K562 (cell line): Measurements from ENCODE around the gene WDR91. TPM values are rescaled to one million over a fixed set of nuclear protein-coding genes. Genes with fewer than 3 reads are reported as not detected.
A peak's percentile ranks its signal among the peaks of the same experiment; 100 is the strongest.

Source experiments
- ATAC-seq: fragments of 200-7000 bp; cut with Tn5 transposase; 3 replicates; pipeline ENCODE4 v1.9.1; 2020; ENCODE audit warnings: moderate library complexity
- BruUV-seq: library from RNA; stranded (reverse); fragments of 400-500 nt; replicated peaks from 2 replicates; lab custom pipeline; 2021; lab: Mats Ljungman, UMichigan
- CTCF ChIA-PET: fragments of 300-600 bp; formaldehyde crosslinking; extraction: SDS; loops from one replicate; lab custom pipeline; 2021; ENCODE audit warnings: low intra/inter-chr PET ratio; lab: Yijun Ruan, JAX
- POLR2A ChIA-PET: fragments of 300-600, 350-650 bp; sonication (Branson Sonifier 250); formaldehyde crosslinking; extraction: SDS; loops from one replicate; lab custom pipeline; 2021; ENCODE audit warnings: antibody characterized with exemption, inconsistent platforms; lab: Yijun Ruan, JAX
- DNase-seq, 4 experiments: peaks; one replicate each; pipeline versions ENCODE4 v3.0.0 to v3.0.0-alpha.2; 2011 to 2018; ENCODE audit warnings: low spot score in 3 of 4, mixed read lengths in 3 of 4; ENCODE audit errors: extremely low read depth in 1 of 4
- FAIRE-seq: peaks from 2 replicates; lab custom pipeline; 2011; peaks lifted over from hg19 to GRCh38; lab: Jason Lieb, UNC
- H2AFZ ChIP-seq: 2 replicates; pipeline ENCODE4 v1.6.0; 2011; ENCODE audit warnings: low read depth, low read length, control low read depth, inconsistent platforms
- H3K27ac ChIP-seq: fragments of 200-600 bp; 3 replicates; pipeline ENCODE4 v1.8.0; 2011; ENCODE audit warnings: low read depth, mild to moderate bottlenecking, control low read depth, inconsistent platforms, low read length, moderate library complexity, mixed read lengths; ENCODE audit errors: extremely low read depth
- H3K27me3 ChIP-seq, 2 experiments: fragments of 300-600 bp in 1 of 2; 2 replicates in 1 of 2; 3 replicates in 1 of 2; pipeline versions ENCODE4 v1.6.0 to v1.8.0; 2011; ENCODE audit warnings: inconsistent platforms in 2 of 2, low read length in 2 of 2, mild to moderate bottlenecking in 1 of 2, mixed read lengths in 1 of 2, moderate library complexity in 1 of 2; ENCODE audit not compliant: control insufficient read depth in 2 of 2, insufficient read depth in 2 of 2
- H3K36me3 ChIP-seq: fragments of 300-600 bp; 3 replicates; pipeline ENCODE4 v1.8.0; 2011; ENCODE audit warnings: mild to moderate bottlenecking, low read length, inconsistent platforms; ENCODE audit not compliant: control insufficient read depth, insufficient read depth
- H3K4me1 ChIP-seq, 2 experiments: fragments of 200-600 bp in 1 of 2; replicated peaks in 1 of 2; 2 replicates in 1 of 2; 3 replicates in 1 of 2; pipeline versions ENCODE4 v1.5.1 to v1.8.0; 2011; ENCODE audit warnings: inconsistent platforms in 2 of 2, low read length in 2 of 2, mild to moderate bottlenecking in 1 of 2, mixed read lengths in 1 of 2, moderate library complexity in 1 of 2; ENCODE audit not compliant: control insufficient read depth in 2 of 2, insufficient read depth in 2 of 2
- H3K4me2 ChIP-seq: 2 replicates; pipeline ENCODE4 v1.6.1; 2011; ENCODE audit warnings: low read length, control low read depth, inconsistent platforms, mixed read lengths; ENCODE audit not compliant: insufficient read depth
- H3K4me3 ChIP-seq: fragments of 200-600 bp; sonication (generic), shearing (Covaris generic); 2 replicates; pipeline ENCODE4 v1.5.1; 2016; ENCODE audit warnings: control low read depth, inconsistent platforms
- H3K79me2 ChIP-seq: fragments of 200-600 bp; 3 replicates; pipeline ENCODE4 v1.8.0; 2011; ENCODE audit warnings: low read length, inconsistent platforms; ENCODE audit not compliant: control insufficient read depth, insufficient read depth
- H3K9ac ChIP-seq, 2 experiments: 2 replicates each; pipeline versions ENCODE4 v1.6.0 to v1.6.1; 2011; ENCODE audit warnings: low read depth in 2 of 2, low read length in 2 of 2, control low read depth in 1 of 2, inconsistent platforms in 1 of 2, mild to moderate bottlenecking in 1 of 2, mixed read lengths in 1 of 2; ENCODE audit not compliant: insufficient read depth in 1 of 2
- H3K9me1 ChIP-seq: one replicate; pipeline ENCODE4 v1.6.0; 2011; ENCODE audit warnings: inconsistent platforms, mild to moderate bottlenecking, low read length, moderate library complexity; ENCODE audit not compliant: control insufficient read depth, insufficient read depth
- H3K9me3 ChIP-seq: replicated peaks from 2 replicates; pipeline ENCODE4 v1.5.1; 2011; ENCODE audit warnings: low read depth, low read length, inconsistent platforms; ENCODE audit not compliant: control insufficient read depth, insufficient read depth
- H4K20me1 ChIP-seq: replicated peaks from 2 replicates; pipeline ENCODE4 v1.6.1; 2011; ENCODE audit warnings: low read length, inconsistent platforms, mixed read lengths; ENCODE audit not compliant: control insufficient read depth, insufficient read depth
- ARNT ChIP-seq, 2 experiments: fragments of 450-650 bp; IDR thresholded peaks; 2 replicates each; pipeline ENCODE4 v1.6.1; 2016; ENCODE audit warnings: mild to moderate bottlenecking in 1 of 2
- BRCA1 ChIP-seq, 2 experiments: fragments of 450-650 bp in 1 of 2; sonication (generic) in 1 of 2; formaldehyde crosslinking in 1 of 2; IDR thresholded peaks; 2 replicates each; pipeline versions ENCODE4 v1.5.0 to v1.6.1; 2017 to 2020; ENCODE audit warnings: mild to moderate bottlenecking in 1 of 2, missing genetic modification reagents in 1 of 2
- C11orf30 ChIP-seq: fragments of 450-650 bp; IDR thresholded peaks from 2 replicates; pipeline ENCODE4 v1.6.1; 2016; ENCODE audit warnings: low read depth, mild to moderate bottlenecking
- CEBPB ChIP-seq: fragments of 450-650 bp; IDR thresholded peaks from 2 replicates; pipeline ENCODE4 v1.6.1; 2016; ENCODE audit warnings: missing genetic modification characterization, missing compliant biosample characterization
- MAFF ChIP-seq: IDR thresholded peaks from 2 replicates; pipeline ENCODE4 v1.6.1; 2012; ENCODE audit warnings: low read length, improper control_type of control experiment
- MAFG ChIP-seq: fragments of 450-650 bp; conservative IDR thresholded peaks from 2 replicates; pipeline ENCODE4 v1.6.1; 2016; ENCODE audit warnings: missing genetic modification characterization, missing compliant biosample characterization
- MAFK ChIP-seq: IDR thresholded peaks from 2 replicates; pipeline ENCODE4 v1.6.1; 2011; ENCODE audit warnings: low read length, improper control_type of control experiment
- STAT5A ChIP-seq: IDR thresholded peaks from 2 replicates; pipeline ENCODE4 v1.6.1; 2012; ENCODE audit warnings: low read length, inconsistent platforms, borderline replicate concordance
- ZEB2 ChIP-seq: fragments of 450-650 bp; IDR thresholded peaks from 2 replicates; pipeline ENCODE4 v1.6.1; 2016
- ZNF121 ChIP-seq: sonication (generic); formaldehyde crosslinking; conservative IDR thresholded peaks from 2 replicates; pipeline ENCODE4 v1.8.0; 2022; ENCODE audit warnings: missing genetic modification reagents
- ZNF133 ChIP-seq: fragments of 250-450 bp; sonication (Bioruptor Pico); IDR thresholded peaks from 2 replicates; pipeline ENCODE4 v1.4.0; 2020; ENCODE audit warnings: mild to moderate bottlenecking
- ZNF316 ChIP-seq: fragments of 450-650 bp; IDR thresholded peaks from 2 replicates; pipeline ENCODE4 v1.6.1; 2016
- ZNF444 ChIP-seq: fragments of 250-450 bp; sonication (Bioruptor Pico); IDR thresholded peaks from 2 replicates; pipeline ENCODE4 v1.4.0; 2020; ENCODE audit warnings: mild to moderate bottlenecking, moderate library complexity
- ZNF445 ChIP-seq: fragments of 250-450 bp; sonication (Bioruptor Pico); IDR thresholded peaks from 2 replicates; pipeline ENCODE4 v1.4.0; 2020; ENCODE audit warnings: low read depth, mild to moderate bottlenecking, moderate library complexity
- ZNF518B ChIP-seq: fragments of 250-450 bp; sonication (Bioruptor Pico); IDR thresholded peaks from 2 replicates; pipeline ENCODE4 v1.5.0; 2021; ENCODE audit warnings: mild to moderate bottlenecking, moderate library complexity
- ZNF76 ChIP-seq: fragments of 250-450 bp; sonication (Bioruptor Pico); IDR thresholded peaks from 2 replicates; pipeline ENCODE4 v1.4.0; 2020; ENCODE audit warnings: mild to moderate bottlenecking, moderate library complexity, borderline replicate concordance
- WGBS: fragments of 100-300 bp; shearing (Covaris generic); methylation state at CpG from one replicate; pipeline ENCODE4 v1.1.6; 2016; ENCODE audit warnings: low coverage, mixed read lengths; ENCODE audit not compliant: insufficient coverage; ENCODE audit errors: missing lambda C conversion rate; 5-methylcytosine and 5-hydroxymethylcytosine counted together
- in situ Hi-C: fragments of 300-500 bp; cut with MboI; formaldehyde crosslinking; loops from 4 replicates; pipeline ENCODE4 v1.15.0; 2018; ENCODE audit warnings: inconsistent platforms, mixed read lengths
- intact Hi-C: fragments of 100-400 bp; cut with micrococcal nuclease; formaldehyde crosslinking; loops from 2 replicates; pipeline ENCODE4 v1.14.2; 2022
- polyA plus RNA-seq, 8 experiments: library from polyadenylated mRNA; depleted of rRNA in 4 of 8; stranded (reverse) in 5 of 8; unstranded in 3 of 8; fragments of >200 nt; fragmentation: Nextera tagmentation in 2 of 8; fragmentation: Illumina TruSeq in 1 of 8; extraction: Ambion mirVana in 2 of 8; extraction: Trizol in 1 of 8; gene quantifications; 2 replicates each; pipeline versions ENCODE4 v1.2.1 to v1.2.3, GENCODE V29; 2011 to 2014; ENCODE audit warnings: inconsistent platforms in 1 of 8, missing spikeins in 1 of 8
- total RNA-seq, 7 experiments: library from RNA; depleted of rRNA in 6 of 7; stranded (reverse); fragments of >200 nt in 6 of 7; fragmentation: Illumina TruSeq in 2 of 7; extraction: Trizol in 2 of 7; gene quantifications; 2 replicates each; pipeline versions ENCODE4 v1.2.1 to v1.2.3, GENCODE V29; 2011 to 2021; ENCODE audit warnings: low replicate concordance in 1 of 7
- TF ChIP-seq, protein P1 (sequence below): fragments of 450-650 bp; IDR thresholded peaks from 2 replicates; pipeline ENCODE4 v1.6.1; 2017; ENCODE audit warnings: antibody characterized with exemption
- TF ChIP-seq, protein P2 (sequence below): IDR thresholded peaks from 2 replicates; pipeline ENCODE4 v1.6.1; 2011; ENCODE audit warnings: borderline replicate concordance, low read depth, mild to moderate bottlenecking, moderate library complexity, low read length; ENCODE audit not compliant: insufficient read depth, poor library complexity, severe bottlenecking

The WDR91 gene
- total and polyA plus RNA-seq, 9 of the 15 experiments (the other 6 are each of a cell fraction or from before 2014, with no cell fraction given): 1.9 to 18.2 (median 9.8) TPM

- no peaks in the 10 kb centered on the region for H3K9me3 ChIP-seq
- no peak overlapping the region for H3K4me2 ChIP-seq
- no peak overlapping the region for H2AFZ ChIP-seq
- no peaks in the 10 kb centered on the region for H4K20me1 ChIP-seq
- in situ Hi-C loops: no loop called here
- ChIA-PET POLR2A (interaction anchor here (0.7 kb wide), 1 partner anchor 37 kb away, joined by 3 read pairs; no protein-coding TSS in a partner anchor), CTCF (no interaction called here)
- DNase-seq (no peak), FAIRE-seq (no peak), ATAC-seq (no peak)
- no peaks in the 10 kb centered on the region for H3K9me1 ChIP-seq
- 38% methylated on average over 2 of the region's 2 CpGs for WGBS
- no peaks in the 10 kb centered on the region for H3K4me1 ChIP-seq
- H3K27me3 ChIP-seq: no peaks in the 10 kb centered on the region
- no peak overlapping the region for H3K9ac ChIP-seq
- no peaks in the 10 kb centered on the region for H3K79me2 ChIP-seq
- no peak overlapping the region for H3K4me3 ChIP-seq
- BruUV-seq: no TSS peak
- TF ChIP-seq STAT5A (no peak), ZNF518B (CRISPR knock-in tag) (no peak), C11orf30 (peak; percentile 57), ZNF316 (peak; percentile 79), ZNF444 (CRISPR knock-in tag) (no peak), BRCA1 (IDR thresholded peaks at IDR 0.05) (no peak), BRCA1 (CRISPR knock-in tag; IDR thresholded peaks at IDR 0.05) (no peak), CEBPB (tag) (no peak), ZNF133 (CRISPR knock-in tag) (no peak), MAFF (peak; percentile 78), ZEB2 (no peak), ZNF76 (CRISPR knock-in tag) (no peak), ZNF121 (no peak), MAFG (tag) (peak; percentile 55; the same call in 1 of the 2 replicates), MAFK (peak; percentile 75), ZNF445 (CRISPR knock-in tag) (no peak), ARNT (IDR thresholded peaks at IDR 0.05) (no peak)
- TF ChIP-seq, protein P1, sequence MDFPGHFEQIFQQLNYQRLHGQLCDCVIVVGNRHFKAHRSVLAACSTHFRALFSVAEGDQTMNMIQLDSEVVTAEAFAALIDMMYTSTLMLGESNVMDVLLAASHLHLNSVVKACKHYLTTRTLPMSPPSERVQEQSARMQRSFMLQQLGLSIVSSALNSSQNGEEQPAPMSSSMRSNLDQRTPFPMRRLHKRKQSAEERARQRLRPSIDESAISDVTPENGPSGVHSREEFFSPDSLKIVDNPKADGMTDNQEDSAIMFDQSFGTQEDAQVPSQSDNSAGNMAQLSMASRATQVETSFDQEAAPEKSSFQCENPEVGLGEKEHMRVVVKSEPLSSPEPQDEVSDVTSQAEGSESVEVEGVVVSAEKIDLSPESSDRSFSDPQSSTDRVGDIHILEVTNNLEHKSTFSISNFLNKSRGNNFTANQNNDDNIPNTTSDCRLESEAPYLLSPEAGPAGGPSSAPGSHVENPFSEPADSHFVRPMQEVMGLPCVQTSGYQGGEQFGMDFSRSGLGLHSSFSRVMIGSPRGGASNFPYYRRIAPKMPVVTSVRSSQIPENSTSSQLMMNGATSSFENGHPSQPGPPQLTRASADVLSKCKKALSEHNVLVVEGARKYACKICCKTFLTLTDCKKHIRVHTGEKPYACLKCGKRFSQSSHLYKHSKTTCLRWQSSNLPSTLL: no peak
- TF ChIP-seq, protein P2, sequence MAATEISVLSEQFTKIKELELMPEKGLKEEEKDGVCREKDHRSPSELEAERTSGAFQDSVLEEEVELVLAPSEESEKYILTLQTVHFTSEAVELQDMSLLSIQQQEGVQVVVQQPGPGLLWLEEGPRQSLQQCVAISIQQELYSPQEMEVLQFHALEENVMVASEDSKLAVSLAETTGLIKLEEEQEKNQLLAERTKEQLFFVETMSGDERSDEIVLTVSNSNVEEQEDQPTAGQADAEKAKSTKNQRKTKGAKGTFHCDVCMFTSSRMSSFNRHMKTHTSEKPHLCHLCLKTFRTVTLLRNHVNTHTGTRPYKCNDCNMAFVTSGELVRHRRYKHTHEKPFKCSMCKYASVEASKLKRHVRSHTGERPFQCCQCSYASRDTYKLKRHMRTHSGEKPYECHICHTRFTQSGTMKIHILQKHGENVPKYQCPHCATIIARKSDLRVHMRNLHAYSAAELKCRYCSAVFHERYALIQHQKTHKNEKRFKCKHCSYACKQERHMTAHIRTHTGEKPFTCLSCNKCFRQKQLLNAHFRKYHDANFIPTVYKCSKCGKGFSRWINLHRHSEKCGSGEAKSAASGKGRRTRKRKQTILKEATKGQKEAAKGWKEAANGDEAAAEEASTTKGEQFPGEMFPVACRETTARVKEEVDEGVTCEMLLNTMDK: no peak
- intact Hi-C loops: no loop called here
- H3K27ac ChIP-seq: no peak overlapping the region
- H3K36me3 ChIP-seq: peaks cover 40% of the 10 kb centered on the region; the same call in 2 of the 3 replicates
Measured at GRCh38 chr7:135201350-135201749, 10.0 kb downstream of the WDR91 start.
